ENCODE results near the gene PIH1D2.
"Not testable (repeated sequence)": the region's sequence is repeated elsewhere in the genome, so short reads cannot be mapped to it uniquely, and the experiment has no call there.

PIH1D2 gene

GRCh38 chr11:112051768-112052167 is 22.0 kb downstream of the PIH1D2 start:
- DNase-seq (ENCODE audit: low read depth in 2 of 2): no peak

GRCh38 chr11:112050721-112051120 is 23.1 kb downstream of the PIH1D2 start:
- DNase-seq (ENCODE audit: low read depth in 2 of 2): no peak

- DNase-seq (ENCODE audit: low read depth in 2 of 2): no peak
Measured at GRCh38 chr11:112049777-112050176, 24.0 kb downstream of the PIH1D2 start.

GRCh38 chr11:112048256-112048655 is 25.6 kb downstream of the PIH1D2 start:
- not testable (repeated sequence) for DNase-seq (ENCODE audit: low read depth in 2 of 2)

- DNase-seq (ENCODE audit: low read depth in 2 of 2): not testable (repeated sequence)
Measured at GRCh38 chr11:112046647-112047046, 27.2 kb downstream of the PIH1D2 start.

- DNase-seq (ENCODE audit: low read depth in 2 of 2): no peak
Measured at GRCh38 chr11:112044961-112045360, 28.9 kb downstream of the PIH1D2 start.

- DNase-seq (ENCODE audit: low read depth in 2 of 2): no peak
Measured at GRCh38 chr11:112042961-112043304, 30.9 kb downstream of the PIH1D2 start.

- DNase-seq (ENCODE audit: low read depth in 2 of 2): no peak
Measured at GRCh38 chr11:112042161-112042960, 31.5 kb downstream of the PIH1D2 start.

GRCh38 chr11:112037527-112037926 is 36.3 kb downstream of the PIH1D2 start:
- DNase-seq (ENCODE audit: low read depth in 2 of 2): no peak

GRCh38 chr11:112033902-112034301 is 39.9 kb downstream of the PIH1D2 start:
- DNase-seq (ENCODE audit: low read depth in 2 of 2): no peak

- no peak for DNase-seq (ENCODE audit: low read depth in 2 of 2)
Measured at GRCh38 chr11:112029460-112029859, 44.4 kb downstream of the PIH1D2 start.

GRCh38 chr11:112026784-112027410 is 46.9 kb downstream of the PIH1D2 start:
- DNase-seq (ENCODE audit: low read depth in 2 of 2): not testable (repeated sequence)

- no peak for DNase-seq (ENCODE audit: low read depth in 2 of 2)
Measured at GRCh38 chr11:112025707-112026106, 48.1 kb downstream of the PIH1D2 start.

- DNase-seq (ENCODE audit: low read depth in 2 of 2): peak; percentile 63 to 72
Measured at GRCh38 chr11:112024773-112025678, 48.8 kb downstream of the PIH1D2 start, which contains the start of gene DLAT. Gene DLAT, plus strand, starts transcription at chr11:112025408. Its CDS starts 65 bp downstream, at chr11:112025473.

GRCh38 chr11:112024178-112024772 is 49.5 kb downstream of the PIH1D2 start:
- DNase-seq (ENCODE audit: low read depth in 2 of 2): no peak

GRCh38 chr11:112023104-112023503 is 50.7 kb downstream of the PIH1D2 start:
- DNase-seq (ENCODE audit: low read depth in 2 of 2): no peak

- DNase-seq (ENCODE audit: low read depth in 2 of 2): no peak
Measured at GRCh38 chr11:112019066-112019465, 54.8 kb downstream of the PIH1D2 start.

Measured in stimulated activated CD4-positive, alpha-beta T cell treated with anti-CD3 and anti-CD28 coated beads, Interleukin-1b, Interleukin-23, amount 100 ng/mL, for 4 hours (primary cell).